GM19351 (cell line): ENCODE measurements around the gene FAM229B.
"Not testable (repeated sequence)": the region's sequence is repeated elsewhere in the genome, so short reads cannot be mapped to it uniquely, and the experiment has no call there.

ENCODE experiments used
- ATAC-seq: cut with Tn5 transposase; IDR thresholded peaks from one replicate; pipeline ENCODE4 v1.9.1; 2021; ENCODE audit warnings: mild to moderate bottlenecking, moderate library complexity; ENCODE audit not compliant: unreplicated experiment

The FAM229B gene

GRCh38 chr6:112062966-112063365, 24.4 kb upstream of the FAM229B start:
- no peak for ATAC-seq

- no peak for ATAC-seq
These were observed 21.9 kb upstream of the FAM229B start for GRCh38 chr6:112065426-112065986.

DNA sequence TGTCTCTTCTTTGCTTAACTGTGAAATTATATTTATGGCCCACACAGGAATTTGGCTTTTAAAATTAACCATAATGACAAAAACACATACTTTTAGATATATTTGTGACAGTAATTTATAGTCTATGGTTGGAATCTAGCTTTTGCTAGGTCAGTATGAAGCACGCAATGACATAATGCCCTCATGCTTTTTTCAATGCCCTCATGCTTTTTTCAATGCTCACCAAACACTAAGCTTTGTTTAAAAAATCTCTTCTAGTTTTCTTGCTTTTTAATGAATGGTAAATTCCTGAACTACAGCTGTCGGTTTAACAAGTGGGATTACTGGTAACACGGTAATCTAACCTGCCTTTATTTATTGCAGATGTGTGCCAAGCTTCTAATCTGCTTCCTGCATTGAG, 20.8 kb upstream of the FAM229B start:
- ATAC-seq = no peak

DNA sequence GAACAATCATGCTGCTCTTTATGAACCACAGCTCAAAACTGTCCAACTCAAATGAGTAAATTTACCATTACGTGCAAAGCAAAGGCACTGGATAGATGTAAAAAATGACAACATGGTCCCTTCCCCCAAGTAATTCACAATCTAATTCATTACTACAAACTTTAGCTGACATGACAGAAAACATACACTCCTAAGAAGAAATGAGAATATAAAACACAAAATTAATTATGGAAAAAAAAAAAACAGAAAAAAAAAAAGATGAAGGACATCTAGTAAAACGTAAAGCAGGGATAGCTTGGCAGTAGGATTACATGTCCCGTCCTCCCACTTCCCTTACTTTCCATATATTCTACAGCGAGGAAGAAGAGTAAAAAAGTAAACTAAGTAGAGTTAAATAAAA, 5.8 kb upstream of the FAM229B start:
- ATAC-seq = no peak

DNA sequence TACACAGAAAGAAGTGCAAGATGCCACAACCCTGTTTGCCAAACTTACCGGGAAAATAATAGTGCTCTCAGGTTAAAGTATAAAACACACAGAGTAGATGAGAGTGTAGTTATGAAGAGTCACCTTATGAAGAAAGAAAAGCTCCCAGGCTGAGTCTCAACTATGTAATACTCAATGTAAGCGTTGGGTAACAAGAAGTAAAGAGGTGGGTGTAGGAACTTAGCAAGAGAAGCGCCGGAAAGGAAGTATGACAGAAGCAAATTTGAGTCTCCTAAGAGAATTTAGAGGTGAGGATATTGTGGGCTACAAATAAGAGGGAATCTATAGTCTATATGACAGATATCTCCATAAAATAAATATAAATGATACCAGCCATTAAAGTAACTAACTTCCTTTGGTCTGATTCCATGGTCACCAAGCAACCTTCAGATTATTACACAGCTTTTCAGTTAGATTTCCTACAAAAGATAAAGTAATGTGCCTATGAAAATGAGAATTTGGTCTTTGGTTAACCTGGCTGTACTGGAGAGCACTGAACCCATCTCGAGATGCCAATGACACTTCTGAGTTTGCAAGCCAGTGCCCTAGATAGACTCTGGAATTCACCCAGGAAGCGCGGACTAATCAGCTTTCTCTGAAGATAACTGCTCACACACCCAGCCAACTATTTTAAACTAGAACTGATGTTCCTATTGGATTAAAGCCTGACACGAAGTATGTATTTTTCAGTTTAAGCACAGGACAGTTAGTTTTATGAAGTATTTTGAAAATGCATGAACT, 1.9 kb upstream of the FAM229B start:
- no peak for ATAC-seq

DNA sequence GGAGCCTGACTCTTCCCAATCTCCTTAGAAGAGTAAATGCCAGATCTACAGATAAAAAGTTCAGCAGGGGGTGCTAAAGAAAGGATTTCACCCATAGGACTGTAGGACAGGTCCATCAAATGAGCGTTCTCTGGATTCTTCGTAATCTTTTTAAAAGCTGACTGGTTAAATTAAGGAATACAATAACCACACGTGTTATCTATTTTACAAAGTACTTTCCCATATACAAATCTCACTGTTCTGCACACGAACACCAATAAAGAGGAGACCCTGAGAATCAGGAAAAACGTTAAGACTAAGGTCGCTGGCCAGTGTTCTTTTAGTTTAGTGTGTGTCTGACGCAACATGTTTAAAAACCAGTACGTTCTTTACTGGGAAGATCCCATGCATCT, 651 bp upstream of the FAM229B start:
- ATAC-seq = peak; percentile 30

DNA sequence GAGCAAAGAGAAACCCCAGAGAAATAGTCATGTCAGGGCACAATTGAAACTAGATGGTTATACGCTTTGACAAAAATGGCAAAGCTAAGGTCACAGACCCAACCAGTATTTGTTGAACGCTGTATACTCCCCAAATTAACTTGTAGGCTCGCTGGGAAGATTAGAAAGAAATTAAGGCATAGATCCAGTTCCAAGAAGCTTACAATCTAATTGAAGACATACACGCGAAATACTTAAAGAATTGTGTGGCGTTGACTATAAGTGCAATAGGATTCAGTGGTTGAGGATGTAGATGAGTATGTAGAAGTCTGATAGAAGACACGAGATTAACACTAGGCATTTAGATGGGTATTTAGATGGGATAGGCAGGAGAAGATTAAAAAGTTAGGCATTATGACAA, 525 bp downstream of the FAM229B start:
- ATAC-seq = no peak

DNA sequence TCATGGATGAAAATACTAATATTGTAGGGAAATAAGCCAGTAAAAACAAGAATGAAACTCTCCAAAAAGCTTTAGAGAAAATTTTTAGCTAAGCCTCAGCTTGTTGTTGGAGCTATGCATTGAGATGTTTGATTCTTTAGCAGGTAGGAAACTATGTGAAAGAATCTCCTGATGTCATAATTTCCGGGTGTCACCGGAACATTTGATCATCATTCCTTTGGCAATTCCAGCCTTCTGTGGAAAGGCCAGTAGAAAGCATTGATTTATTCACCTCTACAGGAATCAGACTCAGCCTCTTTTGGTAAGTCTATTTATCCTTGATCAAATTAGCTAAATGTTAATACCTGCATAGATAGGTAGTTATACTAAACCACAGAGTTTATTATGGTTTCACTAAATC, 9.5 kb downstream of the FAM229B start:
- ATAC-seq = no peak

- no peak for ATAC-seq
These were observed 13.2 kb downstream of the FAM229B start for GRCh38 chr6:112100561-112100960.

GRCh38 chr6:112106026-112106425, 18.6 kb downstream of the FAM229B start:
- not testable (repeated sequence) for ATAC-seq

DNA sequence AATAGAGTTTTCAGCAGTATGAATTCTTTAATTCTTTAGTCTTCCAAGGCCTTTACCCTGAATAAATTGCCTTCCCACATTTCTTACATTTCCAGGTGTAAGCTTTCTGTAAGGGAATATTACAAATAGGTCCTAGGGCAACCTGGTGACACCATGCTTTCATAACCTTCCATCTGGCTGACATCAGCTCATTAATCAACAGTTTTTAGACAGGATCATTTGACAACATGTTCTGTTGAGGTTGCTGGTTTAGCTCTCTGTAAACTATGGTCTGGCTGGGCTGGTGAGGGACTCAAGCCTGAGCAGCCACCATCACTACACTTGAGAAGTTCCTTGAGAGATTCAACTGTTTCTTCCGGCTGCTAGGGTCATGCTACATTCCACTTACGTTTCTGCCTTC, 19.2 kb downstream of the FAM229B start:
- ATAC-seq = no peak

- no peak for ATAC-seq
These were observed 21.9 kb downstream of the FAM229B start for GRCh38 chr6:112109262-112109661.

DNA sequence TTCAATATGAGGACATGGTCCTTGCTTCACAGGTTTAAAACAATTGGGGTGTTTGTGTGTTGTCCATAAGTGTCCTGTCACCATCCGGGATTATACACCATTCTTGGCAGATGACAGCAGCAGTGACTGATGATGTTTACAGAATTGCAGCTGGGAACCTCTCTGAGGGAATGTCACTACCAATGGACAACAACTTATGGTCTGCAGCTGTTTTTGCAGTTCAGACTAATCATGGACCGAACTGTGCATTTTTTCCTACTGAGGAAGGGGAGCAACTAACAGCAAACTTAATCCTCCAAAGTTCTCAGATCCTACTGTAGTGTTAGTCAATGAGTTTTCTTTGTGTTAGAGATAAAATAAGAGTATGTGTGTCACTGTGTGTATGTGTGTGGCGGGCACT, 26.0 kb downstream of the FAM229B start:
- no peak for ATAC-seq

- ATAC-seq = no peak
These were observed 26.5 kb downstream of the FAM229B start for GRCh38 chr6:112113918-112114317.

DNA sequence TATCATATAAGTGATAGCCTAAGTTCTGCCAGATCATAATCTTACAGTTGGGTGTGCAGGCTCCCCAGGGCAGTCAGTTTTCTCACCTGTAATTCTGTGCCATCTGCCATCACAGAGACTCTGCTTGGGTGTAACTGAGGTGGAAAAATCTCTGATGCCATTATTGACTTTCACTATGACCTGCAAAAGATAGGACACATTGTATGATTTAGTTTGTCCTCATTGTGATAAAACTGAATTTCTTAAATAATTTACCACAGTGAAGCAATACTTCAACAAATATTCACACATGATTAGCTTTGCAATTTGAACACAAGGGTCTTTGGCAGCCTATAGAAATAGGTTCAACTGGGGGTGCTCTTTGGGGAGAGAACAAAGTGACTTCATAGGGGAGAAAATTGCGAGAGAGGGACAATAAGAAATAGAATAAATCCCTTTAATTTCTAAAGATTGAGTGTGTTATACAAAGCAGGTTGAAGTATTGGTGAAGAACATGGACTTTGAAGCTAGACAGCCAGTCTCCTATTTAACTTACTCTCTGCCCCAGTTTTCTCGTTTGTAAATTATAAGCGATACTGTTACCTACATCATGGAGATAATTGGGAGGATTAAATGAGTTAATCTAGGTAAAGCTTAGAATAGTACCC, 27.3 kb downstream of the FAM229B start:
- no peak for ATAC-seq

- no peak for ATAC-seq
These were observed 28.8 kb downstream of the FAM229B start for GRCh38 chr6:112116221-112116620.

GRCh38 chr6:112117554-112117953, 30.2 kb downstream of the FAM229B start:
- ATAC-seq = no peak

GRCh38 chr6:112118034-112118433, 30.6 kb downstream of the FAM229B start:
- ATAC-seq = no peak

- no peak for ATAC-seq
These were observed 35.4 kb downstream of the FAM229B start for GRCh38 chr6:112122756-112123155.

- no peak for ATAC-seq
These were observed 36.6 kb downstream of the FAM229B start for GRCh38 chr6:112123982-112124381.

- no peak for ATAC-seq
These were observed 40.8 kb downstream of the FAM229B start for GRCh38 chr6:112128208-112128607.

DNA sequence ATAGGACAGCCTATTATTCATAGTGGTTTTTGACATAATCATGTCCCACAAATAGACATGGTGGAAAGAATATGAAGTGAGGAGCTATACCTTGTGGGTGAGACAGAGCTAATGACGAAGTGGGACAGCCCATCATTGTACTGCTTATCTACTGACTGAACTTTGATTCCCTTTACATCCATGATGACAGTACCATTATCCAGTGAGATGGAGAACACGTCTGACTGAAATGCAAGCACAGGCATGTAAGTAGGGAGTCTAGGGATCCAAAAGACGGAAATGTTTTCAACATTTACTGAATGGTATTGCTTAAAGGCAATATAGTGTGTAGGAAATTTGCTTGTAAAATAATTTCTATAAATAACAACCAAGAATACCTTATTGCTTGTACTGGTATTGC, 43.5 kb downstream of the FAM229B start:
- no peak for ATAC-seq
